GM18861 (cell line): ENCODE results near the gene GRAMD2B.

Source experiments
- ATAC-seq: cut with Tn5 transposase; IDR thresholded peaks from one replicate; pipeline ENCODE4 v1.9.1; 2021; ENCODE audit not compliant: unreplicated experiment

Gene GRAMD2B

DNA sequence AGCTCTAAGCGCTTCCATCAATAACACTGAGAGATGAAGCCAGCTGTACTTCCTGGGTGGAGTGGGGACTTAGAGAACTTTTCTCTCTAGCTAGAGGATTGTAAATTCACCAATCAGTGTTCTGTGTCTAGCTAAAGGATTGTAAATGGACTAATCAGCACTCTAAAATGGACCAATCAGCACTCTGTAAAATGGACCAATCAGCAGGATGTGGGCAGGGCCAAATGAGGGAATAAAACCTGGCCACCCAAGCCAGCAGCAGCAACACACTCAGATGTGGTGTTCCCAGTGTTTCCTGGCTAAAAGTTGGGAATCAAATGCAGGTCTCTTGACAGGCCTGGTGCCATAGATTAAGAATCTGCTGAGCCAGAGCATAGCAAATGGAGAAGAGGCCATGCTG lies 111.3 kb downstream of the GRAMD2B start:
- no peak for ATAC-seq

- no peak for ATAC-seq
These were observed 112.8 kb downstream of the GRAMD2B start for GRCh38 chr5:126535856-126536545.

DNA sequence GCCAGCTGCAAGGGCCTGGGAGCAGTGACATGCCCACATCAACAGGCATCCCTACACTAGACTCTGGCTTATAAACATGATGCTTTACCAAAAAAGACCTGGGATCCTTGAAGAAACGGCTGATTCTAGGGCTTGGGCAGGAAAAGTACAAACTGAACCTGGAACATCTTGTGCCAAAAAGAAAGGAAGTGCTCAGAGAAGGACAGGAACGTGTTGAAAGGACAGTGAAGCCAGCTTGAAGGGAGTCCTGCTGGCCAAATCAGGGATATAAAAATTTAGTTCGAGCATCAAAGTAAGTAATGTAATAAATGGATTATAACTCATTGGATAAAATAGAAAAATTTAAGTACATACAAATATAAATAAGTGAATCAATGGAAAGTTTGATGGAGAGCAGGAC lies 113.7 kb downstream of the GRAMD2B start:
- ATAC-seq: no peak

DNA sequence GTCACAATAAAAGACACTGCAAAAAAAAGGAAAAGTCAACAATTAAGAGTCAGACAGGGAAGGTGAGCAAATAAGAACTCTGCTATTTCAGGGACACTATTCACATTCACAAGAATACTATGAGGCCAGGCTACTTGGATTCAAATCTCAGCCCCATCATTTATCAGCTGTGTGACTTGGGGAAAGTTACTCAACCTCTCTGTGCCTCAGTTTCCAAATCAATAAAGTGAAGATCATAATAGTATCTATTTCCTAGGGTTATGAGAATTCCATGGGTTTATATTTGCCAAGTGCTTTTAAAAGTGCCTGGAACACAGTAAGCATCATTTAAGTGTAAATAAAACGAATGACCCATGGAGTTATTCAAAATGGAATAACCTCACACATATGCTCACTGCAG lies 115.4 kb downstream of the GRAMD2B start:
- ATAC-seq: no peak

GRCh38 chr5:126540631-126541030 lies 117.4 kb downstream of the GRAMD2B start:
- no peak for ATAC-seq

DNA sequence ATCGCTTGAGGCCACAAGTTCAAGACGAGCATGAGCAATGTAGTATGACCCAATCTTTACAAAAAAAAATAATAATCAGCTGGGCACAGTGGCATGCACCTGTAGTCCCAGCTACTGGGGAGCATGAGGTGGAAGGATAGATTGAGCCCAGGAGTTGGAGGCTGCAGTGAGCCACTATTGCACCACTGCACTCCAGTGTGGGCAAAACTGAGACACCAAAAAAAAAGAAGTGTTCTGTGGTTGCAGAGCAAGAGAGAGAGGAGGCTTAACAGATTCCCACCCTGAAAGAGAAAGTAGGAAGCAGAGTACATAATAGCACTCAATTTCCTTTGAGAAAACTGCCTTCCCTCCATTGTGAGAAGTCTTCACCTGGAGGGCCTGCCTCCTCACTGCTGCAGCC lies 119.2 kb downstream of the GRAMD2B start:
- ATAC-seq: no peak

DNA sequence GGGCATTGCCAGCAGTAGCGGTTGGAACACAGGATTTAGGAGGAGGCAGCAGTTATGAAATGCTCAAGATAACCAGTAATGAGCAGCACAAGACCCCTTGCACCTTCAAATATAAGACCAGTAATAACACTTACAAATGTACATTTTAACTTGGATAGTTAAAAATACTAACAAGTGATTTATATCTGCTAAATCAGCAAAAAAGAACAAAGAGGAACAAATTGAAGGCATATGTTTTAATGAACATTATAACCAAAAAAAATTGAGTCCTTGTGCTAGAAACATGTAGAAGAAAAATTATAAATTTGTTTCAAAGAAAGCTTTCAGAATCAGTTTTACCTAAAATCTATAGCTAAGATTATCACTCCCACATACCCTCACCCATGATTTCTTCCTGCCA lies 119.8 kb downstream of the GRAMD2B start:
- no peak for ATAC-seq

- no peak for ATAC-seq
These were observed 120.5 kb downstream of the GRAMD2B start for GRCh38 chr5:126543660-126544059.
